ENCODE results near the gene TBX4. TPM values are rescaled to one million over a fixed set of nuclear protein-coding genes. Genes with fewer than 3 reads are reported as not detected.

Gene TBX4
- total RNA-seq, 2 donors from 2014 or later = not detected

DNA sequence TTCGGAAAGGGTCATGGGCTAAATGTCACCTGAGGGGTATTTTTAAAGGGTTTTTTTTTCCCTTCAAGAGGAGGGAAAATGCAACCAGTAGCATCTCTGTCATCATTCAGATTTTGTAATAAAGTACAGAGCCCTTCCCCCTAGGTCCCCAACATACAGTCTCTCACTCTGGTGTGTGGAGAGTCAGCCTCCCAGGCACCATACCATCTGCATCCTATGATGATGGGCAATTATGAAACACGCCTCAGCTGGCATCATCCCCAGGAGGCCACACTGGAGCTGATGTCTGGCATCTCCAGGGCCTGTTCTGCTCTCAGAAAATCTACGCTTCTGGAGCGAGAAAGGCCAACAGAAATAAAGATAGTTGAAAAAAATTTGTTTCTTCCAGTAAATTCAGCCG lies 32.0 kb downstream of the TBX4 start:
- H3K9me3 Mint-ChIP-seq = no peaks in the 10 kb centered on the region
- H3K36me3 ChIP-seq (ENCODE audit: control insufficient read depth, insufficient read depth, low read length) = no peaks in the 10 kb centered on the region
- no peaks in the 10 kb centered on the region for H3K9me3 ChIP-seq (ENCODE audit: control insufficient read depth, low read length)
- DNase-seq = no peak
- peak overlapping the region; percentile 38 for H3K27ac ChIP-seq (ENCODE audit: low read depth, low read length)
- H3K4me3 Mint-ChIP-seq = no peak overlapping the region
- H3K4me1 Mint-ChIP-seq = peaks cover 6% of the 10 kb centered on the region
- TF ChIP-seq, protein P1, sequence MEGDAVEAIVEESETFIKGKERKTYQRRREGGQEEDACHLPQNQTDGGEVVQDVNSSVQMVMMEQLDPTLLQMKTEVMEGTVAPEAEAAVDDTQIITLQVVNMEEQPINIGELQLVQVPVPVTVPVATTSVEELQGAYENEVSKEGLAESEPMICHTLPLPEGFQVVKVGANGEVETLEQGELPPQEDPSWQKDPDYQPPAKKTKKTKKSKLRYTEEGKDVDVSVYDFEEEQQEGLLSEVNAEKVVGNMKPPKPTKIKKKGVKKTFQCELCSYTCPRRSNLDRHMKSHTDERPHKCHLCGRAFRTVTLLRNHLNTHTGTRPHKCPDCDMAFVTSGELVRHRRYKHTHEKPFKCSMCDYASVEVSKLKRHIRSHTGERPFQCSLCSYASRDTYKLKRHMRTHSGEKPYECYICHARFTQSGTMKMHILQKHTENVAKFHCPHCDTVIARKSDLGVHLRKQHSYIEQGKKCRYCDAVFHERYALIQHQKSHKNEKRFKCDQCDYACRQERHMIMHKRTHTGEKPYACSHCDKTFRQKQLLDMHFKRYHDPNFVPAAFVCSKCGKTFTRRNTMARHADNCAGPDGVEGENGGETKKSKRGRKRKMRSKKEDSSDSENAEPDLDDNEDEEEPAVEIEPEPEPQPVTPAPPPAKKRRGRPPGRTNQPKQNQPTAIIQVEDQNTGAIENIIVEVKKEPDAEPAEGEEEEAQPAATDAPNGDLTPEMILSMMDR (conservative IDR thresholded peaks at IDR 0.05) = no peak
- H3K4me3 ChIP-seq (ENCODE audit: low read length) = no peak overlapping the region
- WGBS, 2 experiments (ENCODE audit: insufficient coverage in 1 of 2, insufficient read length in 1 of 2) = 94 to 97% methylated on average over 3 to 5 of the region's 5 CpGs
- no peaks in the 10 kb centered on the region for H3K36me3 Mint-ChIP-seq (ENCODE audit: low read depth)
- H3K27me3 Mint-ChIP-seq (ENCODE audit: insufficient read depth) = peaks cover 11% of the 10 kb centered on the region
- H3K9ac ChIP-seq (ENCODE audit: extremely low read depth, low read length, poor library complexity, severe bottlenecking) = no peak overlapping the region
- H3K4me1 ChIP-seq (ENCODE audit: control insufficient read depth, insufficient read depth, low read length) = no peaks in the 10 kb centered on the region
- no peaks in the 10 kb centered on the region for H3K27me3 ChIP-seq (ENCODE audit: control insufficient read depth, insufficient read depth, low read length, poor library complexity, severe bottlenecking)
- no peak overlapping the region for H3K27ac Mint-ChIP-seq

DNA sequence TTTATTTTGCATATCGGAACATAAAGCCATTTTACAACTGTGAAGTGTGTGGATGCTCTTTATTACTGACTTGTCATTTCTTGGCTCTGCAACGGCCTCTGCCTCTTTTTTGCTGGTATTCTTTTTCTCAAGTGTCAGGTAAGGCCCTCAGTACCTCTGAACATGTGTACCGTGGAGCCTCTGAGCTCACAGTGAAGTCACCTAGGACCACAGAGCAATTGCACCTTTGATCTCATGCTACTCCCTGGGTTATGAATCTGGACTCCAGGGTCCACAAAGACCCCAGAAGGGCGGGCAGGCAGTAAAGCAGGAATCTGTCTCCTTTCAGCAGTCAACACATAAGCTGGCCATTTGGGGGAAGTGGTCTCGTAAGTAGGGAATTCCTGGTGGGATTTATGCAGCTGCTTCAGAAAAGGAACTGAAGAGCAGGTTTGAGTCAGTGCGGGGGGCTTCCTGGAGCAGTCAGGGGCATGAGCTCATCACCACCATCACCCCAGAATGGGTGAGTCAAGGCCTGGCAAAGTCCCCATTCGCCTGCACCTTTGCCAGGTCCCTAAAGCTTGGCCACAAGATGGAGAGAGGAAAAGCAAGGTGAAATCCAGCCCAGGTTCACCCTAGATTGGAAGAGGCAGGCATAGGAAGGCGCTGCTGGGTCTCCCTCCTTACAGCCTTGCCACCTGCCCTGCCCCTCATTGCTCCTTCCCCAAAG lies 33.0 kb downstream of the TBX4 start:
- Histone ChIP-seq H3K4me3 (ENCODE audit: low read length) (no peak overlapping the region), H3K9ac (ENCODE audit: extremely low read depth, low read length, poor library complexity, severe bottlenecking) (no peak overlapping the region), H3K27me3 (ENCODE audit: control insufficient read depth, insufficient read depth, low read length, poor library complexity, severe bottlenecking) (no peaks in the 10 kb centered on the region), H3K27ac (ENCODE audit: low read depth, low read length) (no peak overlapping the region), H3K4me1 (ENCODE audit: control insufficient read depth, insufficient read depth, low read length) (no peaks in the 10 kb centered on the region), H3K36me3 (ENCODE audit: control insufficient read depth, insufficient read depth, low read length) (no peaks in the 10 kb centered on the region), H3K9me3 (ENCODE audit: control insufficient read depth, low read length) (no peaks in the 10 kb centered on the region)
- DNase-seq = peak; percentile 40
- Mint-ChIP-seq H3K4me1 (peaks cover 6% of the 10 kb centered on the region), H3K9me3 (no peaks in the 10 kb centered on the region), H3K4me3 (no peak overlapping the region), H3K27ac (no peak overlapping the region), H3K36me3 (ENCODE audit: low read depth) (no peaks in the 10 kb centered on the region), H3K27me3 (ENCODE audit: insufficient read depth) (peaks cover 7% of the 10 kb centered on the region)
- TF ChIP-seq, protein P1 (conservative IDR thresholded peaks at IDR 0.05) = no peak
- 90 to 97% methylated on average over 3 to 8 of the region's 8 CpGs for WGBS, 2 experiments (ENCODE audit: insufficient coverage in 1 of 2, insufficient read length in 1 of 2)

- Histone ChIP-seq H3K36me3 (ENCODE audit: control insufficient read depth, insufficient read depth, low read length) (no peaks in the 10 kb centered on the region), H3K4me3 (ENCODE audit: low read length) (no peak overlapping the region), H3K9ac (ENCODE audit: extremely low read depth, low read length, poor library complexity, severe bottlenecking) (no peak overlapping the region), H3K9me3 (ENCODE audit: control insufficient read depth, low read length) (no peaks in the 10 kb centered on the region), H3K4me1 (ENCODE audit: control insufficient read depth, insufficient read depth, low read length) (no peaks in the 10 kb centered on the region), H3K27ac (ENCODE audit: low read depth, low read length) (peak overlapping the region; percentile 88), H3K27me3 (ENCODE audit: control insufficient read depth, insufficient read depth, low read length, poor library complexity, severe bottlenecking) (no peaks in the 10 kb centered on the region)
- Mint-ChIP-seq H3K36me3 (ENCODE audit: low read depth) (no peaks in the 10 kb centered on the region), H3K4me1 (peaks cover 6% of the 10 kb centered on the region), H3K4me3 (no peak overlapping the region), H3K9me3 (no peaks in the 10 kb centered on the region), H3K27ac (no peak overlapping the region), H3K27me3 (ENCODE audit: insufficient read depth) (peaks cover 1% of the 10 kb centered on the region)
- WGBS, 2 experiments (ENCODE audit: insufficient coverage in 1 of 2, insufficient read length in 1 of 2) = 70 to 81% methylated on average over 13 to 22 of the region's 22 CpGs
- DNase-seq = peak; percentile 68
- TF ChIP-seq, protein P1 (conservative IDR thresholded peaks at IDR 0.05) = peak; percentile 51
Measured at GRCh38 chr17:61486135-61487120, 34.2 kb downstream of the TBX4 start.

Measured in endodermal cell (in vitro differentiated cells).